Activated gamma-delta T cell (primary cell): ENCODE data around the gene ZFHX3.
"Not testable (repeated sequence)": the region's sequence is repeated elsewhere in the genome, so short reads cannot be mapped to it uniquely, and the experiment has no call there.

Experiments
- DNase-seq: peaks from one replicate; lab custom pipeline; 2025; lab: John Stamatoyannopoulos, UW

Gene ZFHX3

DNA sequence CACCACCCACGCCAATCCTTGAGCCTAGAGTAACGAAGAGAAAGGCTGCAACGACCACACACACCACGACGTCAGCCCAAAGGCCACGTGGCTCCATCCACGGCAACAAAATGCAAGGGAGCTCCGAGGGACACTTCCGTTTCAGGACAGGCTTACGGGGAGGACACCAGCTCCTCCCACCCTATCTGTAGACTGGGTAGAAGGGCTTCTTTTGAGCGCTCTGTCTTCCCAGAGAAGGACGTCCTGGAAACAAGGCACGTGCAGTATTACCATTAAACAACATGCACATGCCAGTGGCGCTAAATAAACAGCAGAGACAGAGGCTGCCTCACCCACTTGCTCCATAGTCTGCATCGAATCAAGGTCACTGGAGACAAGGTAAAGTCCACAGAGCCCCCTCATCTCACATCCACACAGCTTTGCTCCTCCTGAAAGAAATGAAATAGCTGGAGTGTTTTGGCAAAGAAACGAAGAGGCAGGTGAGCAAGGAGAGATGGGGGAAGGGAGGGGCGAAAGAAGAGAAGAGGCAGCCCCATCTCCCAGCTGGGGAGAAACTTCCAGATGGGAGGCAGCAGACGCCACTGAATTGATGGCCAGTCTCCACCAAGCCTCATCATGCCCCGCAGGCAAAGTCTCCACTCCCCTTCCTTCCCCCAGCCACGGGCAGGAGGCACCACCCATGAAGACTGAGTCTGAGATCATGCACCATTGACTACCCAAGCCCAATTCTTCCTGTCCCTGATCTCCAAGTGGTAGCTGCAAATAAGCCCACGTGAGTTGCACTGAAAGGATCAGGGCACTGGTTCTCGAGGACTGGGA, 24.0 kb downstream of the ZFHX3 start:
- DNase-seq, result no peak

DNA sequence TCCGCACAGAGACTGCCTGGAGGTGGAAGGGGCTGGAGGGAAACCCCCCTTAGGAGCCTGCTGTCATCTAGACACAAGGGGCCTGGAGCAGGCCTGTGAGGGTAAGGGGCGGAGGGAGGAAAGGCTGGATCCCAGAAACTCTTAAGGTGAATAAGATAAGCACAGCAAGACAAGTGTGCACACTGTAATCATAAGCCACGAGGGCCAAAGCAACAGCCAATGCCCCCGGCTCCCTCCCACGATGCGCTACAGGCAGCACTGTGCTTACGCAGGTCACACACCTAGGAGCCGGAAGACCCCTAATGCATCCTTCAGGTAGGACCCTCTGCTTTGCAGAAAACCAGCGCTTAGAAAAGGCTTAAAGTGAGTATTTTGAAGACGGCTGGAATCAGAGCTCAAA, 24.6 kb downstream of the ZFHX3 start:
- no peak for DNase-seq

DNA sequence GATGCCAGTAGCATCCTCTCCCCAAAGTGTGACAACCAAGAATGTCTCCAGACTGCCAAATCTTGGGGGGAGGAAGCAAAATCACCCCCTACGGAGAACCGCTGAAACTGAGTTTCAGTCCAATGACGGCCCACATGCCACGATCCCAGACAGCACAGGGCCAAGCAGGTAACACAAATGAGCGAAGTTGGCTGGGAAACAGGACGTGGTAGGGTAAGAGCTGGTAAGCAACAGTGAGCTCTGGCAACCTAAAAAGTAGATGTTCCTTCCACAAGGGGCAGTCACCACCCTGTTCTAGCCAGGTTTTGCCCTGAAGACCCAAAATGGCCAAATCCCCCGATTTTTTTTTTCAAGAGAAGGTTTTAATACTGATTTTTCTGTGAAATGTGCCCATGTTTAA, 25.4 kb downstream of the ZFHX3 start:
- no peak for DNase-seq

DNA sequence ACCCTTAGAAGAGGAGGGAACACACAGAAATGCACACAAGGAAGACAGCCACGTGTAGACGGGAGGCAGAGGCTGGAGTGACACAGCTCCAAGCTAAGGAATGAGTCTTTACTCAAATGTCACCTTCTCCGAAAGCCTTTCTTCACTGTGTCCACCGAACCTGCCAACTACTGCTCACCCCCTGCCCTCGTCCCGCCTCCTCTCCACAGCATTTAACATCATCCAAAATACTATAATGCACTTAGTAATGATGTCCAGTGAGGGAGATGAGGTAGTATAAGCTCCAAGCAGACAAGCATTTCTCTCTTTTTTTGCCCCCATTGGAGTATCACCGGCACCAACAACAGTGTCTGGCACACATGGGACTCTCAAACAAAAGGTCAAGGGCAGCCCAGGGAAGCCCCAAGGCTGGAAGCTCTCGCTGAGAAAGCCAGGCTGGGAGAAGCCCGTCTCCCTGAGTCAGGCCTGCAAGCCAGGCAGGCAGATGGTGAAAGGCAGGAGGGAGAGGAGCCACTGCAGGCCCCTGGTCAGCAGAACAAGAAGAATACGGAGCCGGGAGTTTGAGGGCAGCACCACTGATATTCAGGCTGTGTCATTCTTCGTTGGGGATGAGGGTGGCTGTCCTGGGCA, 25.9 kb downstream of the ZFHX3 start:
- DNase-seq, result no peak

DNA sequence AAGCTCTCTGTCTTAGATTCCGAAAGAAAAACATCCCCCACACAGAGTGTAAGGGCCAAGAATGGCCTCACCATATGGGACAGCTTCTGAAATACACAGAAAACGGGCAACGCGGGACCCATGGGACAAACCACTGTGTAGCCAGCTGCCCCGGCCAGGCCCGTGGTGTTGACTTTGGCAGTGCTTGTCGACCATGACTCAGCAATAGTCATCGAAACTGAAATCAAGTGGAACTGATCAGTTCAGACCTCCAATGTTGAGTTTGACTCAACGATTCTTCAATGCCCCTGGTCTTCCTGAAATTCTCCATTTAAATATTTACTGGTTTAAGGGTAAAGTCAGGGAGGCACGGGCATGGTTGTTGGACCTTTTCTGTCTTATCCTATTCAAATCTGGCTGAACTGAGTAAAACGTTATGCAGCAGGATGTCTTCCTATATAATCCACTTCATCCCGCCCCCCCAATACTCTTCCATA, 27.5 kb downstream of the ZFHX3 start:
- DNase-seq, result no peak

DNA sequence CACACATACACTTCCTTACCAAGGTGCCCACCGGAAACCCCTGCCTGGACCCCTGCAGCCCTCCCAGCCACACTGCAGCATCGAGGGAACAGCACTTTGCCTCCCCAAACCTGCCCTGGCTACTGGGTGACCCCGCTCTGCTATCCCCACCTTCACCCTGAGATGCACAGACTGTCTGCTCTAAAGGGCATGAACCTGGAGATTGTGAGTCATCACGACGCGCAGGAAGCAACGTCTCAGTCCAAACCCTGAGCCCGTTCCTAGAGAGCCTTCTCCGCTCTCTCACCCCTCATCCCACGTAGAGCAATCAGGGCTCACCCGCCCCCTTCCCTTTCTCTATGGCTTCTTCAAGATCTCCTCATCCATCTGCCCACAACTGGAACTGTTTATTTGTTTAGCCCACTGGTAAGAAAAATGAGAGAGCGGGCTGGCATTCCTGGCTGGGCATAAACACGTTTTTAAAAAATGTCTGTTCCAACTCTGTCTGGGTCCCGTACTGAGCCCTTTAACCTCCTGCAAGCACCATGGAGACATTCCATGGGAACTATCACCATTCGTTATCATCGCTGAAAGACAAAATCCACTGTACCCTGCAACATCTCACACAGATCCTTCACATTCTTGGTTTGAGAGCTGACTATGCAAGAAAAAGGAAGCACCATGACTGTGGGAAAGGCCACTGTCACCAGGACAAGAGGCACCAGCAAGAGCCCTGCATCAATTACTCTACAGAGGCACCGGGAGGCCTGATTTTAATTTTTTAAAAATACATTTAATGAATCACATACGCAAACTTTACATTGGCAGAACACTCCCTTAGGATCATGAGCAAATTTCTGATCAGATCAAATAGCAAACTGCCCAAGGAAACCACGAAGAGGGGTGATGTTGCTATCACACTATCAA, 28.2 kb downstream of the ZFHX3 start:
- DNase-seq, result no peak

DNA sequence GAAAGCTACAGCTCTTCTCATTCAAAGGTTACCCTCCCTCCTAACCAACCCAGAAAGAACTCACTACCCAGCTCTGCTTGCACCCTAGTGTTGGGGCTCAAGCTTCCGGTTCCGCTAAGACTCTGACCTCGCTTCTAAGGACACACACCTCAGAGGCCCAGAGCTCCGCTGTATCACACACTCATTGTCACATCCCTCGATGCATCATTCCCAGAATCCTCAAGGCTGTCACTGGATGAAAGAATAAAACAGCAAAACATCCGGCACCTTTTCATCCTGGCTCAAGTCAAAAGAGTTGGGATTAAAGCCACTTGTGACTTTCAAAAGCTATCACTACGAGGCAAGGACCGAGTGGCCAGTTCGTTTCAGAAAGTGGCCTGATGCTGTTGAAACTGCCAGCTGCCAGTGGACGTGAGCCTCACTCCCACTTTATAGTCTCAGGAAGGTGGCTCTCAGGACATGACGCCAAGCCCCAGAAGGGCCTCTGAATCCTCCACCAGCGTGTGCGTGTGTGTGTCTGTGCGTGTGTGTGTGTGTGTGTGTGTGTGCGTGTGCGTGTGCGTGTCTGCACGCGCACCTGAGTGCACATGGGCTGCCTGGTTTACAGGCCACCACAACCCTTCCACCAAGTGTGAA, 29.0 kb downstream of the ZFHX3 start:
- no peak for DNase-seq

DNA sequence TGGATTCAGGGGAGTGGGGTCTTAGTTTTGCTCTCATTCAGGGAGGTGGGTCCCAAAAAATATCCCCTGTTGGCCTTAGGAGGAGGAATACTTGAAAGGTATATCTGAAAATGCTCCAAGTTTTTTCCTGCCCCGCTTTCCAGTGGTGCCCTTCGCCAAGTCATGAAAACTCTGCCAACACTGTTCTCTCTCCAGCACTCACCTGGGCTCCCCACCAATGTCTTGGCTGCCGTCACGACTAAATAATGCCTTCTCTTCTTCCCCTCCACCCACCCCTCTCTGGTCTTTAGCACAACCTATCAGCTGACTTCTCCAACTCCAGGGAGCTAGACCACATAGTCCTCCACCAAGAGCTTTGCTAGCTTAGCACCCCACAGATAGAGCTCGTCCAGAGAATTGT, 30.6 kb downstream of the ZFHX3 start:
- no peak for DNase-seq

DNA sequence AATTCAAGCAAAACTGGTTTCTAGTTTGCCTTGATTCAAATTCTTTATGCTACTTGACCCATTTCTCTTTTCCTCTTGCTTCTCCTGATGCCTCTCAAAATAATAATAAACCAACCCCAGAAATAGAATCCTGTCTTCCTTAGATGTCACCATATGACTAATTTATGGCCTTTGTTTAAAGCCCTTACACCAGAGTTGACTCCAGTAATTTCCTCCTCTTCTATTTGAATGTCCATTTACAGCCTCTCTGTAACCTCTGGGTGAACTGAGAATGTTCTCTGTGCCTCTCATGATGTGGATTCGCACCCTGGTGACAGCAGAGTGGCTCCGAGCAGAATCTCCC, 31.5 kb downstream of the ZFHX3 start:
- DNase-seq, result no peak

DNA sequence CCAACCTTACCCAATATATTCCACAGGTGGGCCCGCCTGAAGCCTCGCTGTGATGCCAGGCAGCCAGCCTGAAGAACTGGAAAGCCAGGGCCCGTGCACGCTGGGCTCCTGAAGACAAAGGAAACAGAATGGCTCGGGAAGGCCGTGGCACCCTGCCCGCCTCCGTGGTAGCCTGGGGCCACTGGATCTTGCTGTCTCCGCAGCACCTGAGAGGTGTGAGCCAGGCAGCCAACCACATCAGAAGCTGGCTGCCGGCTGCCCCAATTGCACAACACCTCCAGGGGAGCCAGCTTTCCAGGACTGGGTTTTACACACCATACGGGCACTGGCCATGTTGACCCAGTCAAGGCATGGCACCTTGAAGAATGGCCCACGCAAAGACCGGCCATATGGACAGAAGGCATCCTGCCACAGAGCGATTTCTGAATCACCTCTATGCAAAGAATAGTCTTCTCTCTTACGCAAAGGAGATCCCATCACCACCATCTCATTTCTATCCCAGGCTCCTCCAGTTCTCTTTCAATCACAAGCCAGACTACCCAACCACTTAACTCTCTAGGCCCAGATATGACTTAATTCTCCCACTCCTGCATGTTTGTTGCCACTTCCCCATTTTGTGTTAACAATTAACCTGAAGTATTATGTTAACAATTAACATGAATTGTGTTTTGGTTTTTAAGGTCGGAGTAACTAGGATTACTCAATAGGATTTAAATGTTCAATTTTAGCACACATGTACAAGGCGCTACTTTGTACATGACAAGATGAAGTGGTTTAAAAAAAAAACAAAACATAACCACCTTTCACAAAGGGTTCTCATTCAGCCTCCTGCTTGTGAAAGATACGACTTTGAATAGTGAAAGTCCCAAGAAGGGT, 32.1 kb downstream of the ZFHX3 start:
- DNase-seq, result no peak

DNA sequence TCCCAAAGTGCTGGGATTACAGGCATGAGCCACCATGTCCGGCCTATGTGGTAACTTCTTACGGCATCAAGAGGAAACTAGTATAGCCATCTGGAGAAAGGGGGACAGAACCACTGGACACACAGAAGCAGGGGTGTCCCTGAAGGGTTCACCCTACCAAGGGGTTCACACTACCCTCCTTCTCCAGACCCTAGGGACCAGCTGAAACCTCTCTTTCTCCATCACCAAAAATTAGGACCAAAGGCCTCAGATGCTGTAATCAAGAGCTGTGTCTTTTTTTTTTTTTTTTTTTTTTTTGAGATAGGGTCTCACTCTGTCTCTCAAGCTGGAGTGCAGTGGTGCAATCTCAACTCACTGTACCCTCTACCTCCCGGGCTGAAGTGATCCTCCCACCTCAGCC, 33.2 kb downstream of the ZFHX3 start:
- DNase-seq, result no peak

DNA sequence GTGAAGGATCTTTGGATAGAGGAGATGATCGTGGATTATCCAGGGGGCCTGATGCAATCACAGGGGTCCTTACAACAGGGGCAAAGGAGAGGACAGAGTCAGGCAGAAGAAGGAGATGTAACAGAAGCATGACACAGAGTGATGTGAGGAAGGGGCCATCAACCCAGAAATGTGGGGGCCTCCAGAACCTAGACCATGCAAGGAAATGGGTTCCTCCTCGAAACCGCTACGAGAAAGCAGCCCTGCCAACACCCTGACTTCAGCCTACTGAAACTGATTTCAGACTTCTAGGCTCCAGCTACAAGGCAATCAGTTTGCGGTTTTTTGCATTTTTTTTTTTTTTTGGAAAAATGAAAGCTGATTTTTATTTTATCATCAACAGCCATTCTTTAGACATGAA, 34.0 kb downstream of the ZFHX3 start:
- no peak for DNase-seq

DNA sequence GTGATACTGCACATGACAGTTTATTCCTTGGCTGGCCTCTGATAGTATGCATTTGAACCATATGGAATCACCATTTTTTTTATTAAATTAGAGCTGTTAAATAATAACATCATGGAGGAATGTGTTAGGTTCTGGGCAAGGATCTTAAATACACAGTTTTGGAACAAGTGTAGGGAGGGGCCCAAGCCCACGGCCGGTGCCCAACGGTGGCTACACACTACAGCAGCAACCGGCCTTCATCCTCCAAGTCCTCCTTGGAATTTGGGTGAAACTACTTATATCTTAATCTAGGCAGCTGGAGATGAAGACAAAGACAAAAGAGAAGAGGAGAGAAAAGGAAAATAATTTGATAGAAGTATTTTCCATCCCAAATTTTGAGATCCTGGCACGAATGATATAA, 35.6 kb downstream of the ZFHX3 start:
- DNase-seq, result no peak

DNA sequence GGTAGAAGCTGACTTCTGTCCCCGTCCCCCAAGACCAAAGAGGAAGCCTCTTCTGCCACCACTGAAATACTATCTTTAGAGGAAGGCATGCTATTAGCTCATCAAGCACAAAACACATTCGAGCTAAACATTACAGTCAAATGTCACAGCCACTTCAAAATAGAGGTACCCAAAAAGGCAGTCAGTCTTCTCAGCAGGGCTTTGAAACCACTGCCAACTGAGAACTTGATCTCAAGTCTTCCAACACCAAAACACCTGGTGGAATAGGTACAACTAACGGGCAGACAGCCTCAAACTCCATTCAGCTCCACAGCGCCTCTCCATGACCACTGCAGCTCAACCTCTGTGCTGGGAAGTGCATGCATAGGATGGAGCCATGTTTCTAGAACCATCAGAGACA, 36.0 kb downstream of the ZFHX3 start:
- no peak for DNase-seq

DNA sequence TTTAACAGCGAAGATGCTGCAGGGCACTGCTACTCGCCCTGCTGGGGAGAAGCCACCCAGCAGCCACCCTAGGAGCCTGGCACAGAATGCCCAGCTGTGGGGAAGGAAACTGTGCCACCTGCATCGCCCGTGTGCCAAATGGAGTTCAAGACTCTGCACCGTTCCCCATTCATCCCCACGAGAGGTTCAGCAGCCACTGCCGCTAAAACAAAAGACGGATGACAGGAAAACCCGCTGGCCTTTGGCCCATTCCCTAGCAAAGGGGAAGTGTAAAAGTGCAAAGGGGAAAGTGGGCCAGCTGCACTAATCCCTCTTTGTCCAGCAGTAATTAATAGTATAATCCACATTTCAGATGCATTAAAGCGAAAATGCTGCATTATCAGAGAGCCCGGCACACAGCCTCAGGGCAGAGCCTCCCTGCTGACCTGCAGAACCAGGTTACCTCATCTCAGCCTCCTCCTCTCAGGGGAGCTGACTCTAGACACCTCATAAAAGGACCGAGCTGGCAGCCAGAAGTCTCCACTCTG, 37.7 kb downstream of the ZFHX3 start:
- no peak for DNase-seq

DNA sequence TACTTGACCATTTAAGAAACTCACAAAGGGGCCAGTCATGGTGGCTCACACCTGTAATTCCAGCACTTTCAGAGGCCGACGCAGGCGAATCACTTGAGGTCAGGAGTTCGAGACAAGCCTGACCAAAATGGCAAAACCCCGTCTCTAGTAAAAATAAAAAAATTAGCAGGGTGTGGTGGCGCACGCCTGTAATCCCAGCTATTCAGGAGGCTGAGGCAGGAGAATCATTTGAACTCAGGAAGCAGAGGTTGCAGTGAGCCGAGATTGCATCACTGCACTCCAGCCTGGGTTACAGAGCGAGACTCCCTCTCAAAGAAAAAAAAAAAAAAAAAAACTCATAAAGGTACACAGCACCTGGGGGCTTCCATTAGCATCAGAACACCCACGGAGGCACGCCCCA, 38.2 kb downstream of the ZFHX3 start:
- DNase-seq, result not testable (repeated sequence)

DNA sequence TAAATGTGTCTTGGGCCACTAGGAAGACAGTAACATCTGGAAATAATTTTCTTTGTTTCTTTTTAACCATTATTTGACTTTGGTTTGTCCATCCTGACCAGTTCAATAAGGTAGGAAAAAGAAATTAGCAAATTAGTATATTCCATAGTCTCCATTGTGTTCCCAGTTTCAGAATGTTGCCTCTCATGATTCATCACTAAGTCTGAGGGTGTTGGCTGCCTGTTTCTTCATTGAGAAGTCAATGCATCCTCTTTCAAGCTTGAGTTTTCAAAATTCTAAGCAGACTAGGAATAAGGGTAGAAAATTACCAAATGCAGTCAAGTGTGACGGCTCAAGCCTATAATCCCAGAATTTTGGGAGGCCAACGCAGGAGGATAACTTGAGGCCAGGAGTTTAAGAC, 41.9 kb downstream of the ZFHX3 start:
- no peak for DNase-seq

DNA sequence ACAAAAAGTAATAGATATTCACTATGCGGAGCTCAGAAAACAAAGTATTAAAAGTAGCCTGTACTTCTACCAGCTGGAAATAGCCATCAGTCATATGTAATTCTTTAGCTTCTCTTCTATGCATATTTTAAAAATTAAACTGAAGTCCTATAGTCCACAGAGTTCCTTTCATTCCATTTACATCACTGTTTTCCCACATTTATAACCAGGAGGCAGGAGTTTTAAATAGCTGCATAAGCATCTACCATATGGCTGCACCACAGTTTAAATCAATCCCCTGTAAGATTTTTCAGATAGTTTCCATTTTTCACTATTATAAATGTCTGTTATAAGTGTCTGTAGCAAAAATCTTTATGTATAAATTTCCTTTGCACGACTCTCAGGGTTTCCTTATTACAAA, 45.1 kb downstream of the ZFHX3 start:
- no peak for DNase-seq

DNA sequence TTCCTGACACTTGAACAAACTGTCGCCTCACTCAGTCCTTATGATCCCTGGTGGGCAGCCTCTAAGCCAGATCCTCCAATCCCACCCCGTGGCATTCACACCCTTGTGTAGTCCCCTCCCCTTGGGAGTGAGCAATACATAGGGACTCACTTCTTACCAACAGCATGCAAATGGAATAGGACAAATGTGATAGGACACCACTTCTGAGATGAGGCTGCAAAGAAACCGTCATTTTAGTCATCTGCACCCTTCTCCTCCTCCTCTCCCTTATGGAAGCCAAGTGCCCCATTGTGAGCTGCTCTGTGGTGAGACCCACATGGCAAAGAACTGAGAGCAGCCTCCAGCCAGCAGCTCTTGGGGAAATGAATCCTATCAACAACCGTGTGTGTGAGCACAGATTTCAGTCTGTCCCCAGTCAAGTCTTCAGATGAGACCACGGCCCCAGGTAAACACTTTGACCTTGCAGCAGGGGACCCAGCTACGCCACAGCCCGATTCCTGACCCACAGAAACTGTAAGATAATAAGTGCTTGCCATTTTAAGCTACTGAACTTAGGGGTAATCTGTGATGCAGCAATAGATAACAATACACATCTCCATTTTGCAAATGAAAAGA, 46.9 kb downstream of the ZFHX3 start:
- DNase-seq, result no peak
